ENCODE results near the gene GPC6. TPM values are rescaled to one million over a fixed set of nuclear protein-coding genes. Genes with fewer than 3 reads are reported as not detected.

Gene GPC6
- total and polyA plus RNA-seq, 2 donors (not counting 3 experiments of a cell fraction or from before 2014, with no cell fraction given), result 0.01 TPM; not detected in 1

DNA sequence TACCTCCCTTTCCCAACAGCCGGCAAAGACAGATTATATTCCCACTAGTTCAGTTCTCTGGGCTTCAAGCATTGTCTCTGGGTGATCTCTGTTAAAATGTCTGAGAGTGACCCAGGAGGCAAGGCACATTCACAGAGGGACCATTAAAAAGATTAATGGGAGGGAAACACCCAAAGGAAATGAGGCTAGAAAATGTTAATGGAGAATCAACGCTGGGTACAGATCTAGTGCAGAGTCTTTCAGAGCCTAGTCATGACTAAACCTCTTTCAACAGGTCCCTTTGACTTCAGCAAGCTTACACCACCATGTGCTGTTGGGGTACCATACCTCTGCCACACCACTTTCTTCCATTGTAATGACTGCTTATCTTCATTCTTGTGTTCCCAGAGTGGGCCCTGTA, 894.3 kb downstream of the GPC6 start:
- Histone ChIP-seq H3K27ac (ENCODE audit: insufficient read depth, low read depth, low read length) (no peak overlapping the region), H2AFZ (ENCODE audit: low read depth, low read length) (no peak overlapping the region), H3K36me3 (ENCODE audit: control insufficient read depth in 2 of 2, extremely low read depth in 1 of 2, insufficient read depth in 2 of 2, low read length in 2 of 2) (no peaks in the 10 kb centered on the region), H3K27me3 (ENCODE audit: control insufficient read depth in 2 of 2, insufficient read depth in 2 of 2, low read length in 2 of 2) (no peaks in the 10 kb centered on the region), H3K9ac (replicated peaks; ENCODE audit: extremely low read depth, insufficient read depth, low read length) (no peak overlapping the region), H3K4me3 (replicated peaks in 1 of 3; ENCODE audit: insufficient read depth in 1 of 3, low read depth in 1 of 3, low read length in 3 of 3) (no peak overlapping the region), H4K20me1 (replicated peaks; ENCODE audit: control insufficient read depth, extremely low read depth, insufficient read depth, low read length) (no peaks in the 10 kb centered on the region), H3K4me1 (ENCODE audit: control insufficient read depth, extremely low read depth, insufficient read depth, low read length) (no peaks in the 10 kb centered on the region), H3K9me1 (replicated peaks; ENCODE audit: control insufficient read depth, extremely low read depth, insufficient read depth, low read length) (no peaks in the 10 kb centered on the region), H3K9me3 (replicated peaks; ENCODE audit: control insufficient read depth, insufficient read depth, low read length) (no peaks in the 10 kb centered on the region), H3K79me2 (ENCODE audit: control insufficient read depth, insufficient read depth, low read length) (no peaks in the 10 kb centered on the region), H3K4me2 (ENCODE audit: insufficient read depth, low read length) (no peak overlapping the region)
- DNase-seq (ENCODE audit: low read depth, low spot score), result no peak
- CTCF ChIA-PET, result no interaction called here
- intact Hi-C loops (cut with micrococcal nuclease), result no loop called here
- POLR2A ChIA-PET, result no interaction called here
- no TSS peak for BruUV-seq (replicated peaks)
- TF ChIP-seq GATA2 (IDR thresholded peaks at IDR 0.05; ENCODE audit: insufficient read depth, insufficient read length, low read depth, low read length) (no peak), FOS (IDR thresholded peaks at IDR 0.05; ENCODE audit: borderline replicate concordance, insufficient read depth, low read length) (no peak), POLR2A (IDR thresholded peaks at IDR 0.05; ENCODE audit: low read depth, low read length) (no peak), EZH2 (IDR thresholded peaks at IDR 0.05; ENCODE audit: borderline replicate concordance, low read depth, low read length, severe bottlenecking) (no peak)
- TF ChIP-seq, protein P1, sequence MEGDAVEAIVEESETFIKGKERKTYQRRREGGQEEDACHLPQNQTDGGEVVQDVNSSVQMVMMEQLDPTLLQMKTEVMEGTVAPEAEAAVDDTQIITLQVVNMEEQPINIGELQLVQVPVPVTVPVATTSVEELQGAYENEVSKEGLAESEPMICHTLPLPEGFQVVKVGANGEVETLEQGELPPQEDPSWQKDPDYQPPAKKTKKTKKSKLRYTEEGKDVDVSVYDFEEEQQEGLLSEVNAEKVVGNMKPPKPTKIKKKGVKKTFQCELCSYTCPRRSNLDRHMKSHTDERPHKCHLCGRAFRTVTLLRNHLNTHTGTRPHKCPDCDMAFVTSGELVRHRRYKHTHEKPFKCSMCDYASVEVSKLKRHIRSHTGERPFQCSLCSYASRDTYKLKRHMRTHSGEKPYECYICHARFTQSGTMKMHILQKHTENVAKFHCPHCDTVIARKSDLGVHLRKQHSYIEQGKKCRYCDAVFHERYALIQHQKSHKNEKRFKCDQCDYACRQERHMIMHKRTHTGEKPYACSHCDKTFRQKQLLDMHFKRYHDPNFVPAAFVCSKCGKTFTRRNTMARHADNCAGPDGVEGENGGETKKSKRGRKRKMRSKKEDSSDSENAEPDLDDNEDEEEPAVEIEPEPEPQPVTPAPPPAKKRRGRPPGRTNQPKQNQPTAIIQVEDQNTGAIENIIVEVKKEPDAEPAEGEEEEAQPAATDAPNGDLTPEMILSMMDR (IDR thresholded peaks at IDR 0.05; ENCODE audit: extremely low read depth in 1 of 2, insufficient read depth in 1 of 2, low read depth in 1 of 2, low read length in 2 of 2), result no peak
- dilution Hi-C loops (cut with MboI; ENCODE audit: extremely low pct_ligation_motif_present, low sequenced_read_pairs), result no loop called here
- no peak for FAIRE-seq

DNA sequence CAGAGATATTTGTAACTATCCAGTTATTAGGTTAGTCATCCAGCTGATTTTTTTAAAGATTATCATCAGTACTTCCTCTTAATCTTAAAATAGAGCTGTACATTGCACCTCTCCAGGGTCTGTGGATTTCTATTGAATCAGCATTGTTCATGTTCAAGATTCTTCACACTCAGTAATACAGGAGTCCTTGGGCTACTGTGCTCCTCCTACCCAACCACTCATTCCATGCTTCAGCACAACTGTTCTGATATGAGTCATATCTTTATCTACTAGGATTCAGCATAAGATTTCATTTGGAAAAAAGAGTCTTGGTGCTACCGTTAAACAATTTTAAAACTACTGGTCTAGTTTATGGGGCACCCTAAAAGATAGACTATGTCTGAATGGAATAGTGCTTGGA, 895.1 kb downstream of the GPC6 start:
- Histone ChIP-seq H3K4me3 (replicated peaks in 1 of 3; ENCODE audit: insufficient read depth in 1 of 3, low read depth in 1 of 3, low read length in 3 of 3) (no peak overlapping the region), H3K9ac (replicated peaks; ENCODE audit: extremely low read depth, insufficient read depth, low read length) (no peak overlapping the region), H2AFZ (ENCODE audit: low read depth, low read length) (no peak overlapping the region), H3K27me3 (ENCODE audit: control insufficient read depth in 2 of 2, insufficient read depth in 2 of 2, low read length in 2 of 2) (no peaks in the 10 kb centered on the region), H3K9me3 (replicated peaks; ENCODE audit: control insufficient read depth, insufficient read depth, low read length) (no peaks in the 10 kb centered on the region), H3K4me2 (ENCODE audit: insufficient read depth, low read length) (no peak overlapping the region), H3K9me1 (replicated peaks; ENCODE audit: control insufficient read depth, extremely low read depth, insufficient read depth, low read length) (no peaks in the 10 kb centered on the region), H4K20me1 (replicated peaks; ENCODE audit: control insufficient read depth, extremely low read depth, insufficient read depth, low read length) (no peaks in the 10 kb centered on the region), H3K27ac (ENCODE audit: insufficient read depth, low read depth, low read length) (no peak overlapping the region), H3K36me3 (ENCODE audit: control insufficient read depth in 2 of 2, extremely low read depth in 1 of 2, insufficient read depth in 2 of 2, low read length in 2 of 2) (no peaks in the 10 kb centered on the region), H3K4me1 (ENCODE audit: control insufficient read depth, extremely low read depth, insufficient read depth, low read length) (no peaks in the 10 kb centered on the region), H3K79me2 (ENCODE audit: control insufficient read depth, insufficient read depth, low read length) (no peaks in the 10 kb centered on the region)
- FAIRE-seq (no peak), DNase-seq (ENCODE audit: low read depth, low spot score) (no peak)
- ChIA-PET POLR2A (no interaction called here), CTCF (no interaction called here)
- dilution Hi-C loops (cut with MboI; ENCODE audit: extremely low pct_ligation_motif_present, low sequenced_read_pairs) (no loop called here), intact Hi-C loops (cut with micrococcal nuclease) (no loop called here)
- no TSS peak for BruUV-seq (replicated peaks)
- TF ChIP-seq JUN (IDR thresholded peaks at IDR 0.05; ENCODE audit: borderline replicate concordance, insufficient read depth, insufficient read length, low read depth) (no peak), EZH2 (IDR thresholded peaks at IDR 0.05; ENCODE audit: borderline replicate concordance, low read depth, low read length, severe bottlenecking) (no peak), MYC (IDR thresholded peaks at IDR 0.05; ENCODE audit: low read depth, low read length) (no peak), POLR2AphosphoS5 (IDR thresholded peaks at IDR 0.05; ENCODE audit: insufficient read depth, low read depth, low read length) (no peak), FOS (IDR thresholded peaks at IDR 0.05; ENCODE audit: borderline replicate concordance, insufficient read depth, low read length) (no peak), POLR2A (IDR thresholded peaks at IDR 0.05; ENCODE audit: low read depth, low read length) (no peak), GATA2 (IDR thresholded peaks at IDR 0.05; ENCODE audit: insufficient read depth, insufficient read length, low read depth, low read length) (no peak)
- TF ChIP-seq, protein P1 (IDR thresholded peaks at IDR 0.05; ENCODE audit: extremely low read depth in 1 of 2, insufficient read depth in 1 of 2, low read depth in 1 of 2, low read length in 2 of 2), result no peak
- TF ChIP-seq, protein P2, sequence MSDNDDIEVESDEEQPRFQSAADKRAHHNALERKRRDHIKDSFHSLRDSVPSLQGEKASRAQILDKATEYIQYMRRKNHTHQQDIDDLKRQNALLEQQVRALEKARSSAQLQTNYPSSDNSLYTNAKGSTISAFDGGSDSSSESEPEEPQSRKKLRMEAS (IDR thresholded peaks at IDR 0.05; ENCODE audit: insufficient read depth, insufficient read length), result no peak

Measured in endothelial cell of umbilical vein (primary cell).